ENCODE data around the gene ZNF439.
"Not testable (repeated sequence)": the region's sequence is repeated elsewhere in the genome, so short reads cannot be mapped to it uniquely, and the experiment has no call there.

- not testable (repeated sequence) for TF ChIP-seq POLR2A, CTCF (IDR thresholded peaks at IDR 0.05)
Observed at GRCh38 chr19:11850289-11850688, 1.8 kb downstream of the ZNF439 start.
